Stomach (tissue), 9 donors: ENCODE measurements around the gene MPV17. TPM values are rescaled to one million over a fixed set of nuclear protein-coding genes. Genes with fewer than 3 reads are reported as not detected.

ENCODE experiments used
- DNase-seq, 2 donors: peaks; one replicate each; pipeline versions ENCODE4 v3.0.0 to v3.0.0-alpha.2; 2013 to 2019
- H3K27ac ChIP-seq, 5 donors: fragments of 200-600 bp in 4 of 5; sonication (generic) in 4 of 5; one replicate each; pipeline ENCODE4 v1.5.1; 2013 to 2019; ENCODE audit warnings: mild to moderate bottlenecking in 1 of 5, moderate library complexity in 1 of 5
- H3K27me3 ChIP-seq, 3 donors: fragments of 200-600 bp; sonication (generic); one replicate each; pipeline ENCODE4 v1.5.1; 2017 to 2019; ENCODE audit warnings: mixed run types in 1 of 3
- H3K36me3 ChIP-seq, 4 donors: fragments of 200-600 bp; sonication (generic); 1 replicate in 3 of 4; 2 replicates in 1 of 4; pipeline ENCODE4 v1.5.1; 2016 to 2019
- H3K4me1 ChIP-seq, 4 donors: fragments of 200-600 bp; sonication (generic); one replicate each; pipeline ENCODE4 v1.5.1; 2016 to 2019
- H3K4me3 ChIP-seq, 4 donors: fragments of 200-600 bp; sonication (generic) in 3 of 4; one replicate each; pipeline ENCODE4 v1.5.1; 2016 to 2019; ENCODE audit warnings: mild to moderate bottlenecking in 1 of 4
- H3K9me3 ChIP-seq, 4 donors: fragments of 200-600 bp; sonication (generic); one replicate each; pipeline ENCODE4 v1.5.1; 2016 to 2019
- CTCF ChIP-seq, 7 experiments: fragments of 450-650 bp in 4 of 7; fragments of 200-600 bp in 3 of 7; sonication (generic) in 3 of 7; IDR thresholded peaks; one replicate each; pipeline ENCODE4 v1.5.1; 2016 to 2019; ENCODE audit warnings: antibody characterized with exemption in 7 of 7, control low read depth in 2 of 7, mild to moderate bottlenecking in 1 of 7
- EP300 ChIP-seq: sonication (generic); formaldehyde crosslinking; IDR thresholded peaks from one replicate; pipeline ENCODE4 v1.6.1; 2017; ENCODE audit warnings: antibody characterized with exemption
- POLR2A ChIP-seq, 4 donors: fragments of 450-650 bp; IDR thresholded peaks; one replicate each; pipeline ENCODE4 v1.6.1; 2016; ENCODE audit warnings: antibody characterized with exemption in 4 of 4, control low read depth in 2 of 4, mild to moderate bottlenecking in 1 of 4, moderate library complexity in 1 of 4
- POLR2AphosphoS5 ChIP-seq, 3 donors: sonication (generic); formaldehyde crosslinking; IDR thresholded peaks; one replicate each; pipeline ENCODE4 v1.6.1; 2016; ENCODE audit warnings: antibody characterized with exemption in 3 of 3
- WGBS, 5 donors: extraction: QIAGEN DNeasy Blood & Tissue Kit in 3 of 5; methylation state at CpG; one replicate each; pipeline versions ENCODE4 v1.1.5 to v1.1.7; 2013 to 2018; 5-methylcytosine and 5-hydroxymethylcytosine counted together
- intact Hi-C: fragments of 100-400 bp; cut with DNase I; formaldehyde crosslinking; loops from one replicate; pipeline ENCODE4 v1.15.1; 2023; ENCODE audit warnings: low total_unique reads
- polyA plus RNA-seq, 3 donors: library from polyadenylated mRNA; stranded (reverse); fragments of 200-250 nt; gene quantifications; one replicate each; pipeline ENCODE4 v1.2.3, GENCODE V29; 2013
- total RNA-seq, 5 donors: library from RNA; depleted of rRNA; stranded (reverse); fragments of >200 nt; gene quantifications; one replicate each; pipeline versions ENCODE4 v1.1.0 to v1.2.3, GENCODE V29; 2014 to 2016
- donor health status: healthy with polysubstance abuse.
- donor health status: Bipolar disorder and iron deficiency.
- donor health status: healthy.

The MPV17 gene
- total and polyA plus RNA-seq, 8 donors, result 8.7 to 98.0 (median 58.5) TPM

GRCh38 chr2:27351802-27352598 lies 29.1 kb upstream of the MPV17 start:
- Histone ChIP-seq H3K9me3 (no peaks in the 10 kb centered on the region), H3K27me3 (no peaks in the 10 kb centered on the region), H3K4me1 (peaks cover 20 to 70% (median 53%) of the 10 kb centered on the region in 4 donors), H3K27ac (no peak overlapping the region), H3K36me3 (peaks cover 0 to 10% (median 5%) of the 10 kb centered on the region in 4 donors), H3K4me3 (no peak overlapping the region)
- intact Hi-C loops, result no loop called here
- 74 to 82% (median 78%) methylated on average over 6 of the region's 6 CpGs for WGBS, 5 donors
- TF ChIP-seq CTCF (IDR thresholded peaks at IDR 0.05), result no peak
- TF ChIP-seq EP300, result no peak
- no peak for TF ChIP-seq POLR2A (IDR thresholded peaks at IDR 0.05)
- TF ChIP-seq POLR2AphosphoS5 (IDR thresholded peaks at IDR 0.05), result no peak
- DNase-seq, result no peak

DNA sequence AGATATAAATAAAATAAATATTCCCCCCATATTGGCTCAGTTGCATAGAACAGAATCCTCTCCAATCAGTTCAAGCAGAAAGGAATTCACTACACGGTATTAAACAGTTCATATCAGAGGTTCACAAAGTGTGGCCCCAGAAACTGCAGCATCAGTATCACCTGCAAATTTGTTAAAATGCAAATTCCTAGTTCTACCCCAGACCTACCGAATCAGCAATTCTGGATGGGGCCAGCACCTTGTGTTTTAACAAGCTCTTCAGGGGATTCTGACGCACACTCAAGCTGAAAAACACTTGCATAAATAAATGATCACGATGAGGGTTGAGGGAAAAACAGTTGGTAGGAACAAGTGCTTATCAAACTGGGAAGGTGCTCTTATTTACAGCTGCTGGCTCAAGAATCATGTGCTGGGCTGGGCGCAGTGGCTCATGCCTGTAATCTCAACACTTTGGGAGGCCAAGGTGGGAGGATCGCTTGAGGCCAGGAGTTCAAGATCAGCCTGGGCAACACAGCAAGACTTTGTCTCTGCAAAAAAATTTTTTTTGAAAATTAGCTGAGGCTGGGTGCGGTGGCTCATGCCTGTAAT lies 27.3 kb upstream of the MPV17 start:
- Histone ChIP-seq H3K4me1 (peaks cover 14 to 62% (median 43%) of the 10 kb centered on the region in 4 donors), H3K9me3 (no peaks in the 10 kb centered on the region), H3K27ac (no peak overlapping the region), H3K4me3 (no peak overlapping the region), H3K36me3 (peaks cover 0 to 10% (median 5%) of the 10 kb centered on the region in 4 donors), H3K27me3 (no peaks in the 10 kb centered on the region)
- 69 to 77% (median 72%) methylated on average over 7 of the region's 7 CpGs for WGBS, 5 donors
- TF ChIP-seq POLR2AphosphoS5 (IDR thresholded peaks at IDR 0.05) (no peak), POLR2A (IDR thresholded peaks at IDR 0.05) (no peak)
- no peak for DNase-seq
- intact Hi-C loops, result no loop called here

DNA sequence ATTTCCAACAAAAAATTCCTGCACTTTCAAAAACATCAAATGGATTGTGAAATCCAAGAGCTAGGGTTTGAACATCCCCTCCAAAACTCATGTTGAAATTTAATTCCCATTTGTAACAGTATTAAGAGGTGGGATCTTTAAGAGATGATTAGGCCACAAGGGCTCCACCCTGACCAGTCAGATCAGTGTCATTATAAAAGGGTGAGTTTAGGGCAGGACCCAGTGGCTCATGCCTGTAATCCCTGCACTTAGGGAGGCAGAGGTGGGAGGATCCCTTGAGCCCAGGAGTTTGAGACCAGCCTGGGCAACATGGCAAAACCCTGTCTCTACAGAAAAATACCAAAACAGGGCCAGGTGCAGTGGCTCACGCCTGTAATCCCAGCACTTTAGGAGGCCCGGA lies 24.7 kb upstream of the MPV17 start:
- H3K4me3 ChIP-seq, result no peak overlapping the region
- peaks cover 0 to 36% (median 19%) of the 10 kb centered on the region in 4 donors for H3K4me1 ChIP-seq
- no peaks in the 10 kb centered on the region for H3K9me3 ChIP-seq
- intact Hi-C loops, result no loop called here
- H3K27me3 ChIP-seq, result no peaks in the 10 kb centered on the region
- no peak overlapping the region for H3K27ac ChIP-seq
- DNase-seq, result no peak
- WGBS, 5 donors, result 82 to 95% (median 92%) methylated on average over 2 of the region's 2 CpGs
- TF ChIP-seq POLR2AphosphoS5 (IDR thresholded peaks at IDR 0.05), result no peak
- H3K36me3 ChIP-seq, result peaks cover 2 to 20% (median 13%) of the 10 kb centered on the region in 4 donors

- Histone ChIP-seq H3K27ac (no peak overlapping the region), H3K9me3 (no peaks in the 10 kb centered on the region), H3K4me1 (no peaks in the 10 kb centered on the region), H3K36me3 (peaks cover 65 to 100% (median 100%) of the 10 kb centered on the region in 4 donors), H3K27me3 (no peaks in the 10 kb centered on the region), H3K4me3 (no peak overlapping the region)
- WGBS, 5 donors, result 94 to 98% (median 95%) methylated on average over 7 of the region's 7 CpGs
- intact Hi-C loops, result no loop called here
- TF ChIP-seq CTCF (IDR thresholded peaks at IDR 0.05), result no peak
- TF ChIP-seq POLR2AphosphoS5 (IDR thresholded peaks at IDR 0.05), result no peak
- TF ChIP-seq POLR2A (IDR thresholded peaks at IDR 0.05), result no peak
- TF ChIP-seq EP300, result no peak
- no peak for DNase-seq
These were observed 13.3 kb upstream of the MPV17 start for GRCh38 chr2:27336173-27336572.

DNA sequence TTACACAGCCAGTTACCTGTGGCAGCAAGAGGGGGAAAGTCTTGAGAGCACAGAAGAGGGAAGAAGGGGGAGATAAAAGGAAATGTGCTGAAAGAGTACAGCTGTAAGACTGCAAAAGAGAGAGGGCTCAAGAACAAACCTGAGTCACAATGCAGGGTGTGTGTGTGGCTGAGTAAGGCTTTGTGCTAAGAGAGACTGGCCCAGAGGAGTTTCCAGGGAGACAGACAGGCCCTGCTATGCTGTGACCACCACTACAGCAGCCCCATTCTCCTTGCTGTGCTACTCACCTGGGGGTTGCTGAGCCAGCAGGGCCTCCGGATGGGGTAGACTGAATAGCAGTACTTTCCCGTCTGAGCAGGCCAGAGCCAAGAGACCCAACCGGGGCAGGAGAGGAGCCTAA lies 12.4 kb upstream of the MPV17 start:
- TF ChIP-seq CTCF (IDR thresholded peaks at IDR 0.05) (no peak), POLR2AphosphoS5 (IDR thresholded peaks at IDR 0.05) (no peak), POLR2A (IDR thresholded peaks at IDR 0.05) (no peak), EP300 (no peak)
- intact Hi-C loops, result no loop called here
- 85 to 98% (median 93%) methylated on average over 3 of the region's 3 CpGs for WGBS, 5 donors
- no peaks in the 10 kb centered on the region for H3K9me3 ChIP-seq
- peaks cover 65 to 100% (median 100%) of the 10 kb centered on the region in 4 donors for H3K36me3 ChIP-seq
- H3K4me3 ChIP-seq, result no peak overlapping the region
- no peak overlapping the region for H3K27ac ChIP-seq
- no peaks in the 10 kb centered on the region for H3K27me3 ChIP-seq
- H3K4me1 ChIP-seq, result no peaks in the 10 kb centered on the region
- no peak for DNase-seq
